GM21528 (cell line): ENCODE measurements around the gene SDF2L1.
"Not testable (repeated sequence)": the region's sequence is repeated elsewhere in the genome, so short reads cannot be mapped to it uniquely, and the experiment has no call there.

ENCODE experiments used
- ATAC-seq: cut with Tn5 transposase; IDR thresholded peaks from one replicate; pipeline ENCODE4 v1.9.1; 2021; ENCODE audit warnings: mild to moderate bottlenecking, moderate library complexity; ENCODE audit not compliant: unreplicated experiment, low FRiP score

Gene SDF2L1

DNA sequence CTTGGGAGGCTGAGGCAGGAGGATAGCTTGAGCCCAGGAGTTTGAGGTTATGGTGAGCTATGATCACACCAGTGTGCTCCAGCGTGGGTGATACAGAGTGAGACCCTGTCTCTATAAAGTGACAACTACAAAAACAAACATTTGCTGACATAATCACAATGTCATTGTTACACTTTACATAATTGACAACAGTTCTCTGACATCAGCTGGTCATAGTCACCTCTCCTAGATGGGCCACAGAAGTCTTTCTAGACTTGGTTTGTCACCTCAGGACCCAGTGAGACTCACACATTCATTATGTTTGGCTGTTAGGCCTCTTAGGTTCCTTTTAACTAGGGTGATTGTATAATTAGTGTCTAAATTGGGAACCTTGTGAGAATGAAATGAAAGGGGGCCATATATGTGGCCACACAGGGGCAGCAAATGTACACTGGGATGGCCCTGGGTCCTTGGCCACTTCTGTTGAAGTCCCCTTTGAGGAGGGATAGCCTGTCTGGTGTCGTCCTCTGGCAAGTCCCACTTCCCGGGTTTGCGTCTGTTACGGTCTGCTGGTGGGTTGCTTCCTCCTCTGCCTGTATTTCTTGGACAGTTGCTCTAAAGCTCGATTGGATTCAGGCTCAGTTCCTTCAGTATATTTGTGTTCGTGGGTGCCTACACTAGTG, 17.9 kb downstream of the SDF2L1 start:
- no peak for ATAC-seq

DNA sequence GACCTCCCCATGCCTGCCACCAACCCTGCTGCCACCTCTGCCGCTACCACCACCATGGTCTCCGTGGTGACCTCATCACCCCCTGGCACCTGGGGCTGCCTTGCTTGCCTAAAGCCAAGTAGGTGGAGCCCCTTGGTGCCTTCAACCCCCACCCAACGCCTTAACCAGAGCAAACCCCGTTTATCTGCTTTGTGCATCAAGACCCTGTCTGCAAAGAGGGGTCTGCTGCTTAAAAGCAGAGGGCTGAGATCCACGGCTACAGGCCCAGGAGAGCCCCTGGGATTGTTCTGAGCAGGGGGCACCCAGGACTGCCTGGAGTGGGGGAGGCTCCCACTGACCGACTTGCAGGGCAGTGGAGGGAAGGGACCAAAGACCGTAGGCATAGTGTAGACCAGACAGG, 18.8 kb downstream of the SDF2L1 start:
- no peak for ATAC-seq

DNA sequence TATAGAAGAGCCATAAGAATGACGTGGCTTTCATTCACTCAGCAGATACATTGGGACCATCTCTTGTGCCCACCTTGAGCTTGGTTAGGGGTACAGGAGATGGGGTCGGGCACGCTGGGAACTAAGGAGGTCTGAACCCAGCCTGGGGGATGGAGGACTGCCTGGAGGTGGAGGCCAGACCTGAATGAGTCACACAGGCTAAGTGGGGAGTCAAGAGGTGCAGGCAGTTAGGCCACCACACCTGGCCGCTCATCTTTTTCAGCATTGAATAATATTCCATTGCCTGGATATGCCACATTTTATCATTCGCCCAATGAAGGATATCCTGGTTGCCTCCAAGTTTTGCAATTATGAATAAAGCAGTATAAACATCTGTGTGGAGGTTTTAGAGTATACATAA, 19.9 kb downstream of the SDF2L1 start:
- no peak for ATAC-seq

DNA sequence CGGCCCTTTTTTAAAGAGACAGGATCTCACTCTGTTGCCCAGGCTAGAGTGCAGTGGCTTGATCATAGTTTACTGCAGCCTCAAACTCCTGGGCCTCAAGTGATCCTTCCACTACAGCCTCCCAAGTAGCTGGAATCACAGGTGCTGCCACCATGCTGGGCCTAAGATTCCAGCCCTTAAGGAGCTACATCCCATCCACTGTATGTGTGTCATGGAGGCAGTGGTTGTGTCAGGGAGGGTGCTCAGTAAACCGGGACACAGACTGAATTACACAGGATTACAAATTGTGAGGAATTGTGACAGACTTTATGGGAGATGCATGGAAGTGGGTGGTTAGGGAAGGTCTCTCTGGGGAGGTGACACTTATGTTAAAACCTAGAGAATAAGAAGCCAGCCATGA, 21.6 kb downstream of the SDF2L1 start:
- no peak for ATAC-seq

DNA sequence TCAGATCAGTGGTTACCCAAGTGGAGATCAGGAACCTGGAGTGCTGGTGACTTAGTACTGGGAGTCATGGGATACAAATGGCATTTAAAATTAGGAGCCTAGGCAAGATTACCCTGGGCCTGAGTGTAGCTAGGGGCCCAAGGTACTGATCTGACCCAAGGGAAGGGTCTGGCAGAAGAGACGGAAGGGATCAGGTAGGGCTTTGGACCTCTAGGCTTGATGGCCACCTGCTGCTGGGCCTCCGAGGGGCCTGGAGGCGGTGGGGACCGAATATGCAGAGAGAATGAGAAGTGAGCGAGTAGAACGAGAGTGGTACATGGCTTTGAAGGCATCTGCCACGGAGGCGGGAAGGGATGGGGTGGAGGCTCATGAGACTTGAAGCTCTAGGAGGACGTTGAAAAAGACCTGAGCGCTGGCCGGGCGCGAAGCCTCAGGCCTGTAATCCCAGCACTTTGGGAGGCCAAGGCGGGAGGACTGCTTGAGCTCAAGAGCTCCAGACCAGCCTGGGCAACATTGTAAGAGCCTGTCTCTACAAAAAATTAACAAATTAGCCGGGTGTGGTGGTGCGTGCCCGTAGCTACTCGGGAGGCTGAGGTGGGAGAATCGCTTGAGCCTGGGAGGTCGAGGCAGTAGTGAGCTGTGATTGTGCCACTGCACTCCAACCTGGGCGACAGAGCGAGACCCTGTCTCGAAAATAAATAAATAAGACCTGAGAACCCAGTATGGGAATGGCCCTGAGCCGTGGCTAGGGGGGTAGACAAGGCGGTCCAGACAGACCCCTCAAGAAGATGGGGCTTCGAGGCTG, 23.1 kb downstream of the SDF2L1 start:
- ATAC-seq: peak; percentile 8

DNA sequence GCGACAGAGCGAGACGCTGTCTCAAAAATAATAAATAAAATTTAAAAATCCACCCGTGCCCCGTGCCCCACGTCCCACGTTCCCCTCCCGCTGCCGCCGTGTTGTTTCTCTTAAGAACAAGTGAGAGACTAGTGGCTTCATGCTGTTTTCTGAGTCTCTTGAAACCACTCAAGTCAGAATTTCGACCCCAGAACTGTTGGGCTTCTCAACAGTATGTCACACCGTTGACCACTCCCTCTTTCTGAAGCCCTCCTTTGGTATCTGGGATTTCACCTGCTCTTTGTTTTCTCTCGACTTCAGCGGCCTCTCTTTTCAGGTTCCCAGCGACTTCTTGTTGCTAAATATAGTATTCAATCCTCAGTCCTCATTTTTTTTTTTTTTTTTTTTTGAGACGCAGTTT, 24.7 kb downstream of the SDF2L1 start:
- no peak for ATAC-seq

DNA sequence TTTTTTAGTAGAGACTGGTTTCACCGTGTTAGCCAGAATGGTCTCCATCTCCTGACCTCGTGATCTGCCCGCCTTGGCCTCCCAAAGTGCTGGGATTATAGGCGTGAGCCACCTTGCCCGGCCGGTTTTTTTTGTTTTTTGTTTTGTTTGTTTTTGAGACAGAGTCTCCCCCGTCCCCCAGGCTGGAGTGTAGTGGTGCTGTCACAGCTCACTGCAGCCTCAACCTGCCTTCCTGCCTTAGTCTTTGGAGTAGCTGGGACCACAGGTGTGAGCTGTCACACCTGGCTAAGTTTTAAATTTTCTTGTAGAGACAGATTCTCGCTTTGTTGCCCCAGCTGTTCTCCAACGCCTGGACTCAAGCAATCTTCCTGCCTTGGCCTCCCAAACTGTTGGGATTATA, 26.9 kb downstream of the SDF2L1 start:
- no peak for ATAC-seq

DNA sequence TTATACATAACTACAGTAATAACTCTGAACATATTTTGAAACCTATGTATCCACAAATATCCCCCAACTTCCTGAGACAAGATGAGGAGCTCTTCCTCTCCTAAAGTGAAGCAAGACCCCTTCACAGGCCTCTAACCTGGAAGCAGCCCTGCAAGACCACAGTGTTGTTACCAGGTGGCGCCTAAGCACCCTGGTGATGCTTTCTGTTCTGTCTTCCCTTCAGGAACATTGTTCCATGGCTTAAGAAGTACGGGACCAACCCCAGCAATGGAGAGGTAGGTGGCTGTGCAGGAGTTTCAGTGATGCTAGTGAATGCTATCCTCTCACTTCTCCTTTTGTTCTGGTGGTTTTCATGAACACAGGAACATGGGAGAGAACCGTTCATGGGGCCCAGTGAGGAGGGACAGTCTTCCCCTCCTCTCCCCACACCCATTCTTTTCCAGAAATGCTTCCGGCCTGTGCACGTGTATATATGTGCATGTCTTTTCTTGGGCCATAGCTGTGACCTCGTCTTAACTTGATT, 30.1 kb downstream of the SDF2L1 start:
- no peak for ATAC-seq

DNA sequence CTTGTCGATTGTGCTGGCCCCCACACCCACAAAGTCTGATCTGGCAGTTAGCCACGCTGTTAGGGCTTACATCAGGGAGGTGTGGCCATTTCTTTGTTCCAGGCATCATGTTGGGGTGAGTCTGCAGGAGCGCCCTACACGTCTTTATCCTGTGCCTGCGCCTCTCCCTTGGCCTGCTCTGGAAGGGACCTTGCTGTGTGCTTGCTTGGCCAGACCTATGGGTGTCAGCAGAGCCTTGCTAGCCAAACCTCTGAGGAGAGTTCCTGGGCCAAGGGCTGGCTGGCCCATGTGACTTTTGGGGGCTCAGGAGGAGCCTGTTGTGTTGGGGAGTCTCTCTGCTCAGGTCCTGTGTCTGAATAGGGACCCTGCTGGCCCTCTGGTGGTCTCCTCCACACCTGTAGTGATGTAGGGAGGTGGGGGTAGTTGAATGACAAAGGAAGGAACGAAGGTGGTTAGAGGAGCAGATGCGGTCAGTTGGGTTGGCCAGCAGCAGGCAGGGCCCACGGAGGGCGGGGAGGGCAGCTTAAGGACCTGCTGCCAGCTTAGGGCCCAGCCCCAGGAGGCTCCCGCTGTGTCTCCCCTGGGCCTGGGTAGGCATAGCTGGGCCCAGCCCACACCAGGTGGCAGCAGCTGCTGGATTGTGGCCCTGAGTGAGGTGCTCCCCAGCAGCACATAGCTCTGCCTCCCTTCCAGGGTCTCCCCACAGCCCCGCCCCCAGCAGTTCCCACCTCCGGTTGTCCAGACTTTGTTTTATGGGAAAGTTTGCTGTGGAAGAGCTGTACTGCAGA, 31.6 kb downstream of the SDF2L1 start:
- no peak for ATAC-seq

DNA sequence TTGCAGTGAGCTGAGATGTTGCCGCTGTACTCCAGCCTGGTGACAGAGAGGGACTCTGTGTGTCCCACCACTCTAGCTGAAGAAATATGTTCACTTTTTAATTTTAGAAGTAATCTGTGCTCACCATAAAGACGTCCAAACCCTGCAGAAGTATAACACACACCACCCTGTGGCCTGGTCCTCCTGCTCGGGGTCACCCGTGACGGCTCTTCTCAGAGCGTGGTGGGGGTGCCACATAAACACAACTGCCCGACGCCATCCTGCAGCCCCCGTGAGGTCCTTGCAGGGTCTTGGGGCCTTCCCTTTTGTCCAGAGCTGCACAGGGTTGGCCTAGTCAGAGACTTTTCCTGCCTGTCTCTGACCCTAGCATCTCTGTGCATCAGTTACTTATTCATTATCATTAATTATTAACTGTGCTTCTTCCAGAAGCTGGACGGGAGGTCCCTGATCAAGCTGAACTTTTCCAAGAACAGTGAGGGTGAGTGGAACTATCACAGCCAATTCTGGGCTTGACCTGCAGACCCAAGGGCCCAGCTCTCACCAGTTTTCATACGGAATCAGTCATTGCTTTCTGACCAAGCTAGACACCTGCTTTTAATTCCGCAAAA, 32.6 kb downstream of the SDF2L1 start:
- no peak for ATAC-seq

DNA sequence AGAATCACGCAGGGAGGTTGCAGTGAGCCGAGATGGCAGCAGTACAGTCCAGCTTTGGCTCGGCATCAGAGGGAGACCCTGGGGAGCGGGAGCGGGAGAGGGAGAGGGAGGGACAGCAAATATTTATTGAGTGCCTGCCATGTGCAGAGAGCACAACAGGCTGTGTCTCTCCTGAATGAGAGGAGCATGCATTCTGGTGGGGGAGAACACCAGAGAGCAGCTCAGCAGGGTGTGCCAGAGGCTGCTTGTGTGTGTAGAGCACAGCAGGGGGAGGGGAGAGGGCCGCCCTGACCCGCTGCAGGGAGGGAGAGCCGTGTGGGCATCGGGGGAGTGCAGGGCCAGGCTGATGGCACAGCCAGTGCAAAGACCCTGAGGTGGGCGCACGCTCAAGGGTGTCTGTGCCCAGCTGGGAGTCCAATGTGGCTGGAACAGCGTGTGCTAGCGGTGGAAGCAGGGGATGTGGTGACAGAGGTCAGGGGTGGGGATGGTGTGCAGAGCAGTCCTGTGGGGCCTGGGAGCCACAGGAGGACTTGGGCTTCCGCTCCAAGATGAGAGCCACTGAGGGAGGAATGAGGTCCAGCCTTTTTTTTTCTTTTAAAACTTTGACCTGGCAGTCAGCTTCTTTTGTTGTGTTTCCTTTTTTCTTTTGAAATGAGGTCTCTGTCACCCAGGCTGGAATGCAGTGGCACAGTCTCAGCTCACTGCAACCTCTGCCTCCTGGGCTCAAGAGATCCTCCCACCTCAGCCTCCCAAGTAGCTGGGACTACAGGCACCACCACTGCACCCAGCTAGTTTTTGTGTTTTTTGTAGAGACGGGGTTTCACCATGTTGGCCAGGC, 35.7 kb downstream of the SDF2L1 start:
- no peak for ATAC-seq

DNA sequence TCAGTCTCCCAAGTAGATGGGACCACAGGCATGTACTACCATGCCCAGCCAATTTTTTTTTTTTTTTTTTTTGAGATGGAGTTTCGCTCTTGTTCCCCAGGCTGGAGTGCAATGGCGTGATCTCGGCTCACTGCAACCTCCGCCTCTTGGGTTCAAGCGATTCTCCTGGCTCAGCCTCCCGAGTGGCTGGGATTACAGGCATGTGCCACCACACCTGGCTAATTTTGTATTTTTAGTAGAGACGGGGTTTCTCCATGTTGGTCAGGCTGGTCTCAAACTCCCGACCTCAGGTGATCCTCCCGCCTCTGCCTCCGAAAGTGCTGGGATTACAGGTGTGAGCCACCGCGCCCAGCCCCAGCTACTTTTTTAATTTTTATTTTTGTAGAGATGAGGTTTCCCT, 36.7 kb downstream of the SDF2L1 start:
- ATAC-seq: not testable (repeated sequence)

DNA sequence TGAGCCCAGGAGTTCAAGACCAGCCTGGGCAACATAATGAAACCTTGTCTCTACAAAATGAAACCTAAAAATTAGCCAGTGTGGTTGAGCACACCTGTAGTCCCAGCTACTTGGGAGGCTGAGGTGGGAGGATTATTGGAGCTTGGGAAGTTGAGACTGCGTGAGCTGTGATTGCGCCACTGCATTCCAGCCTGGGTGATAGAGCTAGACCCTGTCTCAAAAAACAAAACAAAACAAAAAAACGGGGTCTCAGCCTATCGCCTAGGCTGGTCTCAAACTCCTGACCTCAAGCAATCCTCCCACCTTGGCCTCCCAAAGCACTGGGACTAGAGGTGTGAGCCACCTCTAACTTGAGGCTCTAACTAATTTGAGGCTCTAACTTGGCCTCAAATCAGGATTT, 37.3 kb downstream of the SDF2L1 start:
- ATAC-seq: no peak

DNA sequence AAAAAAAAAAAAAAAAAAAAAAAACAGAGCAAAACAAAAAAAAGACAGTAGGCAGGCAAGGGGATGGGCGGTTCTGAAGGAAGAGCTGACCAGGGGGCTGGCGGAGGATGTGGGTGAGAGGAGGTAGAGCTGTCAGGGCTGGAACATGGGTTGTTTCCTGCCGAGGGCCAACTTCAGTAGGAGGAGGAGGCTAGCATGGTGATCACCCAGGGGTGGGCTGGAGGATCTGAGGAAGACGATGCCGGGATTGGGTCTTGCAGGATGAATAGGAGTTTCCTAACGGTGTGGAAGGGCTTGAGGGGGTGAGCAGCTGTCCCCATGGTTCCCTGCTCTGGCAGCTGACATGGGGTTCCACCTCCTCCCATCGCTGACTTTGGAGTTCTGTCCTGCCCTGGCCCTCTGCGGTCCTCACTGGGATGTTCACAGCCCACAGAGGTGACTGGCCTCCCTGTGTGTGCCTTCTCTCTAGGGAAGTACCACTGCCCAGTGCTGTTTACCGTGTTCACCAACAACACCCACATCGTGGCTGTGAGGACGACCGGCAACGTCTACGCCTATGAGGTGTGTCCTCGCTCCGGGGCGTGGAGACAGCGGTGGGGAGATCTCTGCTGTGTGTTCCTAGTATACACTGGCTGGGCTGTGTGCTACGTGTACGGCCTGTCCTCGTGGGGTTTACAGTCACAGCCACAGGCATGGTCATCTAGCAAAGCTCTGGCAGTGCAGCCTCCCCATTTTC, 38.9 kb downstream of the SDF2L1 start:
- no peak for ATAC-seq

DNA sequence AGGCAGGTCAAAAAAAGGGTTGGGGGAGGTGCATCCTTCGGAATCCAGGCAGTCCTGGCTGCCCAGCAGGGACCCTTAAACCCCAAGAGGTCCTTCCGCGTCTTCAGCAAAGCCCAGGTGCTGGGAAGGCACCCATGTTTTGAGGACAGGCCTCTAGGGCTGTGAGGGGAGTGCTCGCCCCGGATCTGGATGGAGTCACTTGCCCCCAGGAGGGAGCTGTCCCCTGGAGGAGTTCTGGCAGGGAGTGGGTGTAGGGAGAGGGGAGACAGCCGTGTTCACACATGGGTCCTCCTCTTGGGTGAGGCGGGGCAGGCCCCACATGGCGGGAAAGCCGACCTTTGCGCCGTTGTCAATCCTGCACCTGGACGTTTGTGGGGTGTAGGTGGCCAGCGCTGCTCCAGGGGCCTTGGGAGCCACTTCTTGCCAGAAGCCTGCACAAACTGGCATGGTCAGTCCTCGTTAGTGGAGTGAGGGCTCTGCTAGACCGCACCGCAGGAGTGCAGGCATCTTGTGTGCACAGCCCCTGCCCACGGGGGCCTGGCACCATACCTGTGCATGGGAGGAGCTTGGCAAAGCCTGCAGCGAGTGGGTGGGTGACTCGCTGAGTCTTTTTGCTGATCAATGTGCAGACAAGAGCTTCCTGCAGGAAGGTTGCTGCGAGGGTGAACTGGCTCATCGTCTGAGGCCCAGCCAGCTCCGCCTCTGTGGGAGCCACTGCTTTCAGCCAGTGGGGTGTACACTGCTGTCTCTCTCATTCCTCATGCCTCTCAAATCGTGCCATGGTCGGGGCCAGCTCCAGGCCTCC, 39.7 kb downstream of the SDF2L1 start:
- no peak for ATAC-seq

DNA sequence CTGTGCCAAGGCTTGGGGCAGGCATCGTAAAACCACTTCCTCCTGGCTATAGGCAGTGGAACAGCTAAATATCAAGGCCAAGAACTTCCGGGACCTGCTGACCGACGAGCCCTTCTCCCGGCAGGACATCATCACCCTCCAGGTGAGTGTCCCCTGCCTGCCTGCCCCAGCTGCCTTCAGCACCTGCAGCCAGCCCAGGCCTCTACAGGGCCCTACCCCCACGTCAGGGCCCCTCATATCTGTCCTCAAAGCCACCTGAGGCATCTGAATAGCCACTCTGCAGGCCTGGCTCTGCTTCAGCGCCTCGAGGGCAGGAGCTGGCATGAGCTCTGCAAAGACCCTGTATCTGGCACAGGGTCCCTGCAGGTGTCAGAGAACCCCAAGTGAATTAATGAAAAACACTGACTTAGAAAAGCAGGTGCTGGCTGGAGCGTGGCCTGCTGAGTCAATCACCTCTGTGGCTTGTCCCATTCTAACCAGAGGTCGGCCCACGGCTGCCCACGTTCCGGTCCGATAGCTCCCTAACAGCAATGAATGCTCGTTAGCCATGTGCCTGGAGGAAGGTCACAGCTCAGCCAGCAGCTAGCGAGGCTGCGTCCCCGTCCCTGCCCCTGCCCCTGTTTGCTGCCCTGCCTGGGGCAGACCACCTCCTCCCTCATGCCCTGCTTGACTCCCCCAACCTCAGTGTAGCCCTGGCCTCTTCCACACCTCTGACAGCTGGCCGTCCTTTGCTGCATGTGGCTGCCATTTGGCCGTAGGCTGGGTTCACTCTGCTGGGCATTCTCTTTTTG, 40.5 kb downstream of the SDF2L1 start:
- ATAC-seq: no peak

DNA sequence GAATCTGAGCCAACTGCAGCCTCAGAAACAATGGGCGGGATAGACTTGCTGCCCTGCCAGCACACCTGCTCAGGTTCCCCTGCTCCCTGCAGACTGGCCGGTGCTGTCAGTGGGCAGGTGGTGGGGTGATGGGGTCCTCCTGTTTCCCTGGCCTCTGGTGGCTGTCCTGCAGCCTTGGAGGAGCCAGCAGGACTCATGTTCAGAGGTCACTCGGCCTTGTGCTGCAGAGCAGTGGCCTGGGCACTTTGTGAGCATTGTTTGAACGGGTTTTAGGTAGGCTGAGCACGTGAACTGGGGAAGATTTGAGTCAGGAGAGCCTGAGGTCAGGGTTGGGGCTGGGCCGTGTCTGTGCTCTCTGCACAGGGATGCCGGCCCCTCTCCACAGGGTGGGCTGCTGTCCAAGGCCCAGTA, 41.3 kb downstream of the SDF2L1 start:
- no peak for ATAC-seq
